Measurements from ENCODE around the gene FNIP1. TPM values are rescaled to one million over a fixed set of nuclear protein-coding genes. Genes with fewer than 3 reads are reported as not detected.

FNIP1 gene
- total and polyA plus RNA-seq, 8 donors, result 21.5 to 49.3 (median 25.5) TPM

DNA sequence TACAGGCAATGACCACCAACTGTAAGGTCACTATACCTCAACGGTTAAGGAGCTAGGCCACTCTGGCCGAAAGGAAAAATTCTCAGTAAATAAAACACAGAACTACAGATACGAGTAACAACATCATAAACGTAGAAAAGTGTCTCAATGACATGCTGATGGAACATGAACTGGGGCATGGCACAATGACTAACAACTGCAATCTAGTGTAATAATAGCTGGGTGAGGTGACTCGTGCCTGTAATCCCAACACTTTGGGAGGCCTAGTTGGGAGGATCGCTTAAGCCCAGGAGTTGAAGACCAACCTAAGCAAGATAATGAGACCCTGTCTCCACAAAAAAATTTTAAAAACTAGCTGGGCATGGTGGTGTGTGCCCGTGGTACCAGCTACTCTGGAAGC, 152.0 kb downstream of the FNIP1 start:
- peaks cover 0 to 34% of the 10 kb centered on the region in 2 donors for H3K36me3 ChIP-seq
- H3K4me1 ChIP-seq, result peaks cover 0 to 10% of the 10 kb centered on the region in 2 donors
- ATAC-seq (no peak), DNase-seq (no peak)
- H3K4me3 ChIP-seq, result no peak overlapping the region
- no peaks in the 10 kb centered on the region for H3K27me3 ChIP-seq
- TF ChIP-seq, protein P1, sequence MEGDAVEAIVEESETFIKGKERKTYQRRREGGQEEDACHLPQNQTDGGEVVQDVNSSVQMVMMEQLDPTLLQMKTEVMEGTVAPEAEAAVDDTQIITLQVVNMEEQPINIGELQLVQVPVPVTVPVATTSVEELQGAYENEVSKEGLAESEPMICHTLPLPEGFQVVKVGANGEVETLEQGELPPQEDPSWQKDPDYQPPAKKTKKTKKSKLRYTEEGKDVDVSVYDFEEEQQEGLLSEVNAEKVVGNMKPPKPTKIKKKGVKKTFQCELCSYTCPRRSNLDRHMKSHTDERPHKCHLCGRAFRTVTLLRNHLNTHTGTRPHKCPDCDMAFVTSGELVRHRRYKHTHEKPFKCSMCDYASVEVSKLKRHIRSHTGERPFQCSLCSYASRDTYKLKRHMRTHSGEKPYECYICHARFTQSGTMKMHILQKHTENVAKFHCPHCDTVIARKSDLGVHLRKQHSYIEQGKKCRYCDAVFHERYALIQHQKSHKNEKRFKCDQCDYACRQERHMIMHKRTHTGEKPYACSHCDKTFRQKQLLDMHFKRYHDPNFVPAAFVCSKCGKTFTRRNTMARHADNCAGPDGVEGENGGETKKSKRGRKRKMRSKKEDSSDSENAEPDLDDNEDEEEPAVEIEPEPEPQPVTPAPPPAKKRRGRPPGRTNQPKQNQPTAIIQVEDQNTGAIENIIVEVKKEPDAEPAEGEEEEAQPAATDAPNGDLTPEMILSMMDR (IDR thresholded peaks at IDR 0.05), result no peak
- intact Hi-C loops (cut with DNase I), result no loop called here
- H3K27ac ChIP-seq, result no peak overlapping the region
- no peaks in the 10 kb centered on the region for H3K9me3 ChIP-seq

DNA sequence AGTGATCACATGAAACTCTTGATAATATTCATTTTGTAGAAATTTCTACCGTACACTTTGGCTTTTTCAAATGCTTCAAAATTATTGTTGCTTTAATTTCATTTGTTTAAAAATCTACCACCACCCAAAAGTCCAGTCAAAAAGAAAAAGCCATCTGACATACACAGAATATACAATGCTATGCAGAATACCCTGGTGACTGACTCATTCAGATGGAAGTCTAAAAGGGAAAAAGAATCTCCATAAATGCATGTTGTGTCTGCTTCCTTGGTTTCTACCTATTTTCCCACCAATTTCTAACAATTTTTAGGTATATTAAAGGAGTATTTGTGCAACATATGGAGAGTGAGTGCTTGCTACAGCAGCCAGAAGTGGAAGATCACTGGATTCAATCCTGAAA, 152.4 kb downstream of the FNIP1 start:
- TF ChIP-seq, protein P1 (IDR thresholded peaks at IDR 0.05), result no peak
- H3K4me1 ChIP-seq, result peaks cover 0 to 14% of the 10 kb centered on the region in 2 donors
- H3K4me3 ChIP-seq, result no peak overlapping the region
- H3K36me3 ChIP-seq, result peaks cover 0 to 33% of the 10 kb centered on the region in 2 donors
- no peak overlapping the region for H3K27ac ChIP-seq
- H3K9me3 ChIP-seq, result no peaks in the 10 kb centered on the region
- ATAC-seq, result no peak
- intact Hi-C loops (cut with DNase I), result no loop called here
- DNase-seq, result no peak
- H3K27me3 ChIP-seq, result no peaks in the 10 kb centered on the region

DNA sequence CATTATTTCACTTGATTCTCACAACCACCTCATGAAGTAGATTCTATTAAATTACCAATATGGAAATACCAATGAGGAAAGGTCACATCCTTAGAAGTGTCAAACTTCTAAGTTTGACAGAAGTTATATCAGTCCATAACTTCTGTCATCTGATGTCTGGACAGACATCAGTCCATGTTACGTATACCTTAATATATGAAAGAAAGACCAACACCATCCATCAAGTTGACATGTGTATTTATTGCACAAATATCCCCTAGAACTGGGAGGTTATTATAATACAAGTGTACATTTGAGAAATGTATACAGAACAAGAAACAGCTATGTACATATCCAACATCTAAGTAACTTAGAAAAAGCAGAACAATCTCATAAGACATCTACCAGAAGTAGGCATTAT, 155.3 kb downstream of the FNIP1 start:
- TF ChIP-seq, protein P1 (IDR thresholded peaks at IDR 0.05), result no peak
- Histone ChIP-seq H3K9me3 (no peaks in the 10 kb centered on the region), H3K4me1 (peaks cover 0 to 23% of the 10 kb centered on the region in 2 donors), H3K36me3 (peaks cover 0 to 19% of the 10 kb centered on the region in 2 donors), H3K27me3 (no peaks in the 10 kb centered on the region), H3K4me3 (no peak overlapping the region), H3K27ac (peak overlapping the region in 1 of 2 donors; percentile 28)
- intact Hi-C loops (cut with DNase I), result no loop called here
- no peak for ATAC-seq
- DNase-seq, result no peak

DNA sequence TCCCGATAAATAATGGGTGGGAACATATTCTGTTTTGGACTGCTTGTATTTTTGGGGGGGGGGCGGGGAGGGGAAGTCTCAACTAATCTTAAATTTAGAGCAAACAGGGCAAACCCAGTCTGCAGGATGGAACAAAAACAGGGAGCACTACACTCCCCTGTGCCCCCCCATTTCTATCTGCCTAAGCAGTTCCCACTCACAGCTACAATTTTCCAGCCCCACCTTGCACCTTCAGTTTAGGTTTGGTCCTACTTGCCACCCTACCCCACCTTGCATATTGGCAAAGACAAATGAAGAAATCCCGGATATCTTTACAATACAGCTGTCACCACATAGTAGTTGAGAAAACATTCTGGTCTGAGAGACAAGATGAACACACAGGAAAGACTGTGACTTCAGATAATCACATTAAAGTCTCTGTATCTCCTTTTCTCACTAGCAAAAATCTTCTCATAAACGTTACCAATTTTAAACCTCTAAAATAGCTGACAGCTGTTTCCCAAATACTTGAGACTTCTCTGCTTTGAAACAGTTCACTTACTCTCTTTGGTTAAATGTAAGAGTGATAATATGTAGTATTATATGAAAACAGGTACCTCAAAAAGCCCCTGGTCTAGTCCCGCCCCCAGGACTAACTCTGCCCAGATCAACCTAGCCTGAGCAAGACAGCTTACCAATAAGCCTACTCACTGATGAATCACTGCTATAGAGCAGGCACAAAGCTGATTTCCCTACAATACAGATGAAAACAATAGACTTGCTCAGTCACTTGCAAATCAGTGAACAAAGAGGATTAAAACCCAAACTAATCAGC, 156.6 kb downstream of the FNIP1 start:
- Histone ChIP-seq H3K4me3 (no peak overlapping the region), H3K27me3 (no peaks in the 10 kb centered on the region), H3K36me3 (peaks cover 0 to 11% of the 10 kb centered on the region in 2 donors), H3K9me3 (no peaks in the 10 kb centered on the region), H3K27ac (peak overlapping the region in 1 of 2 donors; percentile 67), H3K4me1 (peaks cover 0 to 28% of the 10 kb centered on the region in 2 donors)
- ATAC-seq (no peak), DNase-seq (no peak)
- intact Hi-C loops (cut with DNase I), result no loop called here
- TF ChIP-seq, protein P1 (IDR thresholded peaks at IDR 0.05), result no peak

DNA sequence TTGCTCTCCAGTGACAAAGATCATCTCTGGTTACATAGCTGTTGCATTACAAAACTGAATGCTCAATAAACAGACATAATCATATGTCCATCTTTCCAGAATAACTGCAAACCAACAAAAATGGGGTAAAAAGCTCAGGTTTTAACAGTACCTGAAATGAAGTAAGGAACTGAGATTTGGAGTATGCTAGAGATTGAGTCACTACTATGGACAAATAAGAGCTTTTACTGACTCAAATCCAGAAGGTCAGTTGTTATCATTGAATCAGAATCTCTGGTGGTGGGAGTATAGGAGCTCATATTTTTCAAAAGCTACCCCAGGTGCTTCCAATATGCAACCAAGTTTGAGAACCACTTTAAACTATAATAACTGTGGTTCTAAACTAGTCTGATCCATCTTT, 157.7 kb downstream of the FNIP1 start:
- no peaks in the 10 kb centered on the region for H3K27me3 ChIP-seq
- TF ChIP-seq, protein P1 (IDR thresholded peaks at IDR 0.05), result no peak
- DNase-seq, result no peak
- no peaks in the 10 kb centered on the region for H3K9me3 ChIP-seq
- H3K36me3 ChIP-seq, result peaks cover 0 to under 1% of the 10 kb centered on the region in 2 donors
- H3K27ac ChIP-seq, result no peak overlapping the region
- ATAC-seq, result no peak
- H3K4me3 ChIP-seq, result no peak overlapping the region
- intact Hi-C loops (cut with DNase I), result no loop called here
- peaks cover 0 to 29% of the 10 kb centered on the region in 2 donors for H3K4me1 ChIP-seq
